Stomach (tissue), 4 donors: ENCODE data around the gene RFPL2.

Source experiments
- CTCF ChIP-seq, 7 experiments: fragments of 450-650 bp in 4 of 7; fragments of 200-600 bp in 3 of 7; sonication (generic) in 3 of 7; IDR thresholded peaks; one replicate each; pipeline ENCODE4 v1.5.1; 2016 to 2019; ENCODE audit warnings: antibody characterized with exemption in 7 of 7, control low read depth in 2 of 7, mild to moderate bottlenecking in 1 of 7
- POLR2AphosphoS5 ChIP-seq, 3 donors: sonication (generic); formaldehyde crosslinking; IDR thresholded peaks; one replicate each; pipeline ENCODE4 v1.6.1; 2016; ENCODE audit warnings: antibody characterized with exemption in 3 of 3

DNA sequence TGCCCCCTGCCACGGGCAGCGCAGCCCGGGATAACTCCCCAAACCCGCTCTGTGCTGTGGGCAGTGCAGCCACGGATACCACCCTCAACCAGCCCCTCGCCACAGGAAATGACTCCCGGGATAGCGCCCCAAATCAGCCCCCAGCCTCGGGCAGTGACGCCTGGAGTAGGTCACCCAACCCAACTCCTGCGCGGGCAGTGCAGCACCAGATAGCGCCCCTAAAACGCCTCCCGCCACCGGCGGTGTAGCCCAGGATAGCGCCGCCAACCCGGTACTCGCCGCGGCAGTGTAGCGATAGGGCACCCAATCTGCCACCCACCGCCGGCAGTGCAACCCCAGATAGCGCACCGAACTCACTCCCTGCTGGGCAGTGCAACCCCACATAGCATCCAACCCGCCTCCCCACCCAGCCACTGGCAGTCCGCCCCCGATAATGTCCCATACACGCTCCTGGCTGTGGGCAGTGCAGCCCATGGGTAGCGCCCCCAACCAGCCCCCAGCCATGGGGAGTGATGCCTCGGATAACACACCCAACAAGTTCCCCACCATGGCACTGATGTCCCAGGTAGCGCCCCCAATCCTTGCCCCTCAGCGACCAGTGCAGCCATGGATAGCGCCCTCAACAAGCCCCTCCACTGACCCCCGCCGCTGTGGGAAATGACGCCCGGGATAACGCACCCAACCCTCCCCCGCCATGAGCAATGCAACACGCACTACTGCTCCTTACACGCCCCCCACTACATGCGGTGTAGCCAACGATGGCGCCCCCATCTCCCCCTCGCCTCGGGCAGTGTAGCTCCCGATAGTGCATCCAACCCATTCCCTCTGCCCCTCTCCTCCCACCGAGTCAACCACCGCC, 1.5 kb downstream of the RFPL2 start:
- TF ChIP-seq CTCF (IDR thresholded peaks at IDR 0.05): no peak
- TF ChIP-seq POLR2AphosphoS5 (IDR thresholded peaks at IDR 0.05): no peak
